Bronchial epithelial cell (primary cell): ENCODE data around the gene RHOT2. TPM values are rescaled to one million over a fixed set of nuclear protein-coding genes. Genes with fewer than 3 reads are reported as not detected.
"Not testable (repeated sequence)": the region's sequence is repeated elsewhere in the genome, so short reads cannot be mapped to it uniquely, and the experiment has no call there.

Experiments
- DNase-seq: peaks from one replicate; pipeline ENCODE4 v3.0.0-alpha.2; 2010; ENCODE audit warnings: low read depth
- FAIRE-seq: peaks from 2 replicates; lab custom pipeline; 2011; peaks lifted over from hg19 to GRCh38; lab: Jason Lieb, UNC
- H3K27me3 ChIP-seq: 2 replicates; pipeline ENCODE4 v1.5.1; 2011; ENCODE audit warnings: low read length; ENCODE audit not compliant: control insufficient read depth, insufficient read depth
- H3K36me3 ChIP-seq: 2 replicates; pipeline ENCODE4 v1.5.1; 2011; ENCODE audit warnings: low read length; ENCODE audit not compliant: control insufficient read depth, insufficient read depth
- H3K4me3 ChIP-seq: 2 replicates; pipeline ENCODE4 v1.5.1; 2011; ENCODE audit warnings: mild to moderate bottlenecking, low read depth, low read length, control low read depth
- total RNA-seq: library from RNA; depleted of rRNA; stranded (reverse); fragments of >200 nt; gene quantifications from 2 replicates; pipeline ENCODE4 v1.2.1, GENCODE V29; 2014
- TF ChIP-seq, protein P1 (sequence below): IDR thresholded peaks from 2 replicates; pipeline ENCODE4 v1.5.1; 2011; ENCODE audit warnings: mild to moderate bottlenecking, moderate library complexity, low read length, control low read depth, inconsistent platforms; ENCODE audit not compliant: insufficient read depth, severe bottlenecking

The RHOT2 gene
- total RNA-seq, 1 donor from 2014 or later = 44.5 TPM

DNA sequence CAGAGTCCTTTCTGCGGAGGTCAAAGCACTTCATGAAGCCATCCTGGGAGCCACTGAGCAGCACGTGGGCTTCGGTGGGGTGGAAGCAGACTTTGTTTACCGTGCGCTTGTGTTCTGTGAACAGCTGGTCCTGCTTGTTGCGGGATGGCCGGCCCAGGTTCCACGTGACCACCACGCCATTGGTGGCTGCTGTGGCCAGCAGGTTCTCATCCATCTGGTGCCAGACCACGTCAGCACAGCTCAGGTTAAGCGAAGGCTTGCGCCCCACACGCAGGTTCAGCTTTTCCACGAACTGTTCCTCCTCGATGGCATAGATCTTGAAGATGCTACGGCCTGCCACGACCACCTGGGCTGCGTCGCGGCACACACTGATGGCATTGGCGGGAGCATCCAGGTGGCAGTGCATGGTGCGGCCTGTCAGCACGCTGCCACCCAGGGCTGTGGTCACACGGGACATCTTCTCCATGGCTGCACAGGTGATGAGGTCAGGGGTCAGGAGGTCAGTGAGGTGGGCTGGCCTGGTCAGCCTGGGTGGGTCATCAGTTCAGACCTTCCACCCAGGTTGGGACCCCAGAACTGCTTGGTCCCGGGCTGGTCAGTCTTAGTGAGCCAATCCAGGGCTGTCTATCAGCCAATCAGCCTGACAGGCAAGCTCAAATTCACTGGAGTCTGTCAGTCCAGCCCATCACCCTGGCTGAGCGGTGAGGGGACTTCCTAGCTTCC is 21.4 kb downstream of the RHOT2 start:
- FAIRE-seq = peak; percentile 32
- H3K27me3 ChIP-seq = no peaks in the 10 kb centered on the region
- TF ChIP-seq, protein P1, sequence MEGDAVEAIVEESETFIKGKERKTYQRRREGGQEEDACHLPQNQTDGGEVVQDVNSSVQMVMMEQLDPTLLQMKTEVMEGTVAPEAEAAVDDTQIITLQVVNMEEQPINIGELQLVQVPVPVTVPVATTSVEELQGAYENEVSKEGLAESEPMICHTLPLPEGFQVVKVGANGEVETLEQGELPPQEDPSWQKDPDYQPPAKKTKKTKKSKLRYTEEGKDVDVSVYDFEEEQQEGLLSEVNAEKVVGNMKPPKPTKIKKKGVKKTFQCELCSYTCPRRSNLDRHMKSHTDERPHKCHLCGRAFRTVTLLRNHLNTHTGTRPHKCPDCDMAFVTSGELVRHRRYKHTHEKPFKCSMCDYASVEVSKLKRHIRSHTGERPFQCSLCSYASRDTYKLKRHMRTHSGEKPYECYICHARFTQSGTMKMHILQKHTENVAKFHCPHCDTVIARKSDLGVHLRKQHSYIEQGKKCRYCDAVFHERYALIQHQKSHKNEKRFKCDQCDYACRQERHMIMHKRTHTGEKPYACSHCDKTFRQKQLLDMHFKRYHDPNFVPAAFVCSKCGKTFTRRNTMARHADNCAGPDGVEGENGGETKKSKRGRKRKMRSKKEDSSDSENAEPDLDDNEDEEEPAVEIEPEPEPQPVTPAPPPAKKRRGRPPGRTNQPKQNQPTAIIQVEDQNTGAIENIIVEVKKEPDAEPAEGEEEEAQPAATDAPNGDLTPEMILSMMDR = no peak

DNA sequence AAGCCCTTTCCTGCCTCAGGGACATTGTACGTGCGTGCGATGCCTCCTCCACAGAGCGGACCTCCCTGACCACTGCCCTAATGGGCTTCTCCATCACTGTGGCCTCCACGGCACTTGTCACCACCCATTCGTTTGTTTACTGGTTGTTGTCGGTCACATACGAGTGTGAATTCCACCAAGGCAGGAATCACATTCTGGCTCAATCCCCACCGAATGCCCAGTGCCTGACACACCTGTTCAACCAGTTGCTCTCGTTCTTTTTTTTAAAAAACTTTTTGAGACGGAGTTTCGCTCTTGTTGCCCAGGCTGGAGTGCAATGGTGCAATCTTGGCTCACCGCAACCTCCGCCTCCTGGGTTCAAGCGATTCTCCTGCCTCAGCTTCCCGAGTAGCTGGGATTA is 23.3 kb downstream of the RHOT2 start:
- FAIRE-seq, DNase-seq, H3K36me3 ChIP-seq, H3K27me3 ChIP-seq, H3K4me3 ChIP-seq: not testable (repeated sequence)

More for the DNA sequence above, 21.4 kb downstream of the RHOT2 start:
- Histone ChIP-seq H3K4me3 (peak overlapping the region; percentile 83), H3K36me3 (peaks cover 7% of the 10 kb centered on the region)
- no peak for DNase-seq

DNA sequence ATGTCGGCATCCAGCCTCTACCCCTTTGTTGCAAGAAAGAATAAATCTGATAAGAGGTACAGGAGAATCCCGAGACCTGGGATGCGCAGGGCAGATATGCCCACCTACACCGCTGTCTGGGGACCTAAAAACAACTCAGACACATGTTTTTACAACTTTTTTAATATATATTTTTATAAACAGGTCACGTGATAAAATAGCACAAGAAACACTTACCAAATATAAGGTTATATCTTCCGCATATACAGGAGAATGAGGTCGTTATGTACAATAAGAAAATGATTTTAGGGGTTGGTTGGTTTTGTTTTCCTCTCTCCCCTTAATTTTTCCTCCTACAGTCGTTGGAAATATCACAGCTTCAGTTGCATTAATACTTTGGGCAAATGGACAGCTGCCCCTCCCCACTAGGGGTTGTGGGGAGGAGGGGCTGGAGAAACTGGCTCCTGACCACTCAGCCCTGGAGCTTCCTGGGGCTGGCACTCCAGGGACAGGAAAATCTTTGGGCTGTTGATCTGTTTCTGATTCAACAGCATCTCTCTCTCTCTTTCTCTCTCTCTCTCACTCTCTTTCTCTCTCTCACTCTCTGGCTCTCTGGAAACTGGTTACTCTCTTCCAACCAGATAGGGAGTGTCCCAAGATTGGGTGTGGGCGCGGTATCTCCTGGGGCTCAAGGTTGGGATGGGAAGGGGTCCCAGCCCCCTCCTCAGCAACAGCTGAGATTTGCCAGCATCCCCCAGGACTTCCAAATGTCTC is 24.6 kb downstream of the RHOT2 start:
- TF ChIP-seq, protein P1 = no peak
- FAIRE-seq (no peak), DNase-seq (no peak)
- H3K36me3 ChIP-seq = peaks cover 2% of the 10 kb centered on the region
- no peak overlapping the region for H3K4me3 ChIP-seq
- peaks cover 3% of the 10 kb centered on the region for H3K27me3 ChIP-seq

DNA sequence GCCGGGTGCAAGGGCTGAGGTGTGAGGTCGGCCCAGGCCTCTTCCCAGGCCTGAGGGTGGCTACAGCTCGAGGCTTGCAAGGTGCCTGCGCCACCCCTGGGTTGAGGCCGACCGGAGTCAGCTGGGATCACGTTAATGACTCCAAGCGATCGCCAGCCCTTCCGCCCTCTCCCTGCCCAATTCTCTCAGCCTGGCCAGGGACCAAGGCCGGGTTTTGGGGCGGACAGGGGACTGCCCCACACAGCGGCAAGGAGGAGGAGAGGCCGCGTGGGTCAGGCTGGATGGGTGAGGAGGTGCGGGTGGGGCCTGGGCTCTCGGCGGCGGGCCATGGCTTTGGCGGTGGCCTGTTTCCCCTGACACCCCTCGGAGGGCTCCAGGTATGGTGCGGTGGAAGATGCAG is 25.4 kb downstream of the RHOT2 start:
- Histone ChIP-seq H3K36me3 (no peaks in the 10 kb centered on the region), H3K4me3 (no peak overlapping the region), H3K27me3 (peaks cover 3% of the 10 kb centered on the region)
- FAIRE-seq (no peak), DNase-seq (no peak)
- TF ChIP-seq, protein P1 = no peak

DNA sequence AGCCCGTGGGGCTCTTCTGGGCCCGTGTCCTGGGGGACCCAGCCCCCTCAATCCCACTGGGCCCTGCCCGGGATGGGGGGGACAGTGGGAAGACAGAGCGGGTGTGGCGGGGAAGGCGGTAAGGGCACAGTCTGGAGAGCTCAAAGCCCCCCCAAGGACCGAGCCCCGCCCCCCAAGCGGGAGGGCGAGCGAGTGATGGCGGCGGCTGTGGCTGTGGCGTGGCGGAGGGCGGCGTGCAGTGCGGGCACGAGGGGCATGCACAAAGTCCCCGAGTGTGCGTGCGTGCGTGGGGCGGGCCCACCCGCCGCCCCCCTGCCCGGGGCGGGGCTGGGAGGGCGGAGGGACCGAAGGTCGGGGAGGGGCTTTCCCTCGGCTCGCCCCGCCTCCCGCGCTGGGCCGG is 25.8 kb downstream of the RHOT2 start:
- FAIRE-seq (no peak), DNase-seq (no peak)
- TF ChIP-seq, protein P1 = no peak
- Histone ChIP-seq H3K4me3 (no peak overlapping the region), H3K36me3 (no peaks in the 10 kb centered on the region), H3K27me3 (peaks cover 3% of the 10 kb centered on the region)

DNA sequence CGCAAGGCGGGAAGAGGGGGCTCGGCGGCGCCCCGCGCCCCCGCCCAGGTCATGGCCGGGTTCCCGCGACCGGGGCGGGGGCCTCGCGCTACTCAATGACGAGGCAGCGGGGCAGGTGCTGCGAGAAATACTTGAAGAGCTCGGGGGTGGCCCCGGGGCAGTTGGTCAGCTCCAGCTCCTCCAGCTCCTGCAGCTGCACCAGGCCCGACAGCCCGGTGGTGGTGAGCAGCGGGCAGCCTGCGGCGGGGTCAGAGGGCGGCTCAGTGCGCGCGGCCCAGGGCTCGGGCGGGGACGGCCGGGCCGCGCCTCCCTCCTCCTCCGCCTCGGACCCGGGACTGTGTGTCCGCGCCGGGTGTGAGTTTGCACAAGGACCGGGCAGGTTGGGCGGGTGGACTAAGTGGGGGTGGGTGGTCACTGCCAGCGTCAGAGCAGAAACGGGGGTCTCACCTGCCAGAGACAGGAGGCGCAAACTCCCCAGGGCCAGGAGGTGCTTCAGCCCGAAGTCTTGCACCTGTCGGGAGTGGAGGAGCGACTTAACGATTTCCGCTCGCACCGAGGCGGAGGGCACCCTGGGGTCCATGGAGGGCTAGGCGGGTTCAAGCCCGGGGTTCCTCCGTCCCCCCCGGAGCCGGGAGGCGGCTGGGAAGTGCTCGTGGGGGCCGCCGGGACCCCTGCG is 26.4 kb downstream of the RHOT2 start:
- no peak for DNase-seq
- Histone ChIP-seq H3K36me3 (no peaks in the 10 kb centered on the region), H3K27me3 (peaks cover 3% of the 10 kb centered on the region), H3K4me3 (peak overlapping the region; percentile 39)
- TF ChIP-seq, protein P1 = no peak
- FAIRE-seq = no peak
